ENCODE data around the gene KCNJ3. TPM values are rescaled to one million over a fixed set of nuclear protein-coding genes. Genes with fewer than 3 reads are reported as not detected.

Gene KCNJ3
- total RNA-seq, 1 donor from 2014 or later = not detected

DNA sequence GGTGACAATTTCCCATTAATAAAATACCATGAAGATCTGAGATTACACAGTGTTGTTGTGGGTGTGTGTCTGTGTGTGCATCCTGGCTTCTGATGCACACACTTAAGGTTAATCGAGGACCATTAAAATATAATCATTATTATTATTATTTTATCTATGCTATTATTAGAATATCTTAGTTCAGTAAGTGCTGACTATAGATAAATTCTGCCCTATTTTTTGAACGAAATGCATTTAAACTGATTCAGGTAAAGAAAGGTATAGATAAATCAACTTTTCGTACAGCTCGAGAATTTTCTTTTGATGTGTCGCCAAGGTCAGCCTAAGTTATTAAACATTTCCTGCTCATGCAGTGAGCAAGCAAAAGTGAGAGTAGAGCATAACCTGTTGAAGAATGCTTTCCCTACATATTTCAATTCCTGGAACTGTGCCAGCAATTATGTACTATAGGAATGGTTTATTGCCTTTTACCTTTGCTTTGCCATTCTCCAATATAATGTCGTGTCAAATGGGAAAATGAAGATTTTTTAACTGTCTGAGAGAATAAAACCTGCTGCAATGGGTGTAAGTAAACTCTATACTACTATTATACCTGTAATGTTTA is 25.8 kb downstream of the KCNJ3 start:
- Mint-ChIP-seq H3K27ac (ENCODE audit: unreplicated experiment) (no peak overlapping the region), H3K27me3 (ENCODE audit: unreplicated experiment) (no peaks in the 10 kb centered on the region), H3K36me3 (ENCODE audit: low read depth, unreplicated experiment) (no peaks in the 10 kb centered on the region), H3K9me3 (ENCODE audit: unreplicated experiment) (no peaks in the 10 kb centered on the region), H3K4me1 (ENCODE audit: unreplicated experiment) (no peaks in the 10 kb centered on the region), H3K4me3 (ENCODE audit: unreplicated experiment) (no peak overlapping the region)
- DNase-seq (ENCODE audit: low spot score) = no peak
- TF ChIP-seq, protein P1, sequence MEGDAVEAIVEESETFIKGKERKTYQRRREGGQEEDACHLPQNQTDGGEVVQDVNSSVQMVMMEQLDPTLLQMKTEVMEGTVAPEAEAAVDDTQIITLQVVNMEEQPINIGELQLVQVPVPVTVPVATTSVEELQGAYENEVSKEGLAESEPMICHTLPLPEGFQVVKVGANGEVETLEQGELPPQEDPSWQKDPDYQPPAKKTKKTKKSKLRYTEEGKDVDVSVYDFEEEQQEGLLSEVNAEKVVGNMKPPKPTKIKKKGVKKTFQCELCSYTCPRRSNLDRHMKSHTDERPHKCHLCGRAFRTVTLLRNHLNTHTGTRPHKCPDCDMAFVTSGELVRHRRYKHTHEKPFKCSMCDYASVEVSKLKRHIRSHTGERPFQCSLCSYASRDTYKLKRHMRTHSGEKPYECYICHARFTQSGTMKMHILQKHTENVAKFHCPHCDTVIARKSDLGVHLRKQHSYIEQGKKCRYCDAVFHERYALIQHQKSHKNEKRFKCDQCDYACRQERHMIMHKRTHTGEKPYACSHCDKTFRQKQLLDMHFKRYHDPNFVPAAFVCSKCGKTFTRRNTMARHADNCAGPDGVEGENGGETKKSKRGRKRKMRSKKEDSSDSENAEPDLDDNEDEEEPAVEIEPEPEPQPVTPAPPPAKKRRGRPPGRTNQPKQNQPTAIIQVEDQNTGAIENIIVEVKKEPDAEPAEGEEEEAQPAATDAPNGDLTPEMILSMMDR (IDR thresholded peaks at IDR 0.05; ENCODE audit: unreplicated experiment) = no peak

DNA sequence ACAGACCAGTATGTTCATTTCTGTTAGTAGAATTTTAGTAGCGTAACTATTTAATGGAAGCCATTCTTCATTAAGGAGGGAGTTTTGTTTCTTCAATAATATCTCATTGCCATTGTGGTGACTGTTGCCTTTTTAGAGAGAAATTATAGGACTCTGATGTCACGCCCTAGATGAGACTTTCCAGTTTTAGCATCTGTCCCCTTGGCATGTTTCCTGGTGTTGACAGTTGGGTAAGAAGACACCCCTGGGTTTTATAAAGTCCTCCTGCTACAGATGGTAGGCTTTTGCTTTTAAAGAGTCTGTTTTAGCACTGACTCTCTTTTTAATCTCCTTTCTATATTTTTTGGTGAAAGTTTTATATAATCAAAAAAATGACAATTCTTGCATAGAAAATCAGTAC is 41.9 kb downstream of the KCNJ3 start:
- no peaks in the 10 kb centered on the region for H3K4me1 Mint-ChIP-seq (ENCODE audit: unreplicated experiment)
- H3K4me3 Mint-ChIP-seq (ENCODE audit: unreplicated experiment) = no peak overlapping the region
- H3K27ac Mint-ChIP-seq (ENCODE audit: unreplicated experiment) = no peak overlapping the region
- no peak for DNase-seq (ENCODE audit: low spot score)
- H3K9me3 Mint-ChIP-seq (ENCODE audit: unreplicated experiment) = no peaks in the 10 kb centered on the region
- TF ChIP-seq, protein P1 (IDR thresholded peaks at IDR 0.05; ENCODE audit: unreplicated experiment) = no peak
- H3K36me3 Mint-ChIP-seq (ENCODE audit: low read depth, unreplicated experiment) = no peaks in the 10 kb centered on the region
- H3K27me3 Mint-ChIP-seq (ENCODE audit: unreplicated experiment) = no peaks in the 10 kb centered on the region

DNA sequence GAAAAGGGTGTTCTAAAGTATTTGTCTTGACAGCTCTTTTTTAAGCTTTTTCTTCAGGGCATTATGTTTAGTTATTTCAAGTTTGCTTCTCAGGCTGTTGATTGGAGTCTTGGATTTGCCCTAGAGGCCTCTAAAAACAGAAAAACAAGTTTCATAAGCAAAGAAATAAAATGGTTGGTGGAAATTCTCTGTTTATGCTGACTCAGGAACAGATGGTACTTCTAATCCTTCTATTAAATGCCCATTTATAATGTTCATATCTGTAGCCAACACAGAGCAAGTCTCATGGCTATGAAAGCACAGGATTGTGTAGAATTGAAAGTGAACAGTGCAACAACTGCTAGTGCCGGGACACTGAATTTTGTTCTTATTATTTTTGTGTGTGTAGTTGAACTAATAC is 60.4 kb downstream of the KCNJ3 start:
- Mint-ChIP-seq H3K4me3 (ENCODE audit: unreplicated experiment) (no peak overlapping the region), H3K9me3 (ENCODE audit: unreplicated experiment) (no peaks in the 10 kb centered on the region), H3K4me1 (ENCODE audit: unreplicated experiment) (no peaks in the 10 kb centered on the region), H3K27me3 (ENCODE audit: unreplicated experiment) (no peaks in the 10 kb centered on the region), H3K36me3 (ENCODE audit: low read depth, unreplicated experiment) (no peaks in the 10 kb centered on the region), H3K27ac (ENCODE audit: unreplicated experiment) (no peak overlapping the region)
- DNase-seq (ENCODE audit: low spot score) = no peak
- TF ChIP-seq, protein P1 (IDR thresholded peaks at IDR 0.05; ENCODE audit: unreplicated experiment) = no peak

DNA sequence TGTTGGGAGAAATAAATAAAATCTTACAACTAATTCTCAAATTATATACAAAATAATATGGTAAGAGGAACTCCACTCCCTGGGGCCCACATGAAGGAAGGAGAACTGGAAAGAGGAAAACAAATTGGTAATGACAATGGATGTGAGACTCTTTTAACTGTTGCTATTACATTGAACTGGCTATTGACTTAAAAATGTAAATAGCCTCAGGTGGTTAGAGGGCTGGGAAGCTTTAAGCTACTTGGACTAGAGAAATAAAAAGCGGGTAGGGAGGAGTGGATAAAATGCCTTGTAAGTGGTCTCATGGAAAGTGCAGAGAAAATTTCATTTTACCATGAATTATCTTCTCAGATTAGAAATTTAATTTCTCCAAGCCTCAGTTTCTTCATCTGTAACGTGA is 64.1 kb downstream of the KCNJ3 start:
- no peak for DNase-seq (ENCODE audit: low spot score)
- Mint-ChIP-seq H3K9me3 (ENCODE audit: unreplicated experiment) (no peaks in the 10 kb centered on the region), H3K36me3 (ENCODE audit: low read depth, unreplicated experiment) (no peaks in the 10 kb centered on the region), H3K27me3 (ENCODE audit: unreplicated experiment) (no peaks in the 10 kb centered on the region), H3K27ac (ENCODE audit: unreplicated experiment) (no peak overlapping the region), H3K4me1 (ENCODE audit: unreplicated experiment) (no peaks in the 10 kb centered on the region), H3K4me3 (ENCODE audit: unreplicated experiment) (no peak overlapping the region)
- TF ChIP-seq, protein P1 (IDR thresholded peaks at IDR 0.05; ENCODE audit: unreplicated experiment) = no peak

DNA sequence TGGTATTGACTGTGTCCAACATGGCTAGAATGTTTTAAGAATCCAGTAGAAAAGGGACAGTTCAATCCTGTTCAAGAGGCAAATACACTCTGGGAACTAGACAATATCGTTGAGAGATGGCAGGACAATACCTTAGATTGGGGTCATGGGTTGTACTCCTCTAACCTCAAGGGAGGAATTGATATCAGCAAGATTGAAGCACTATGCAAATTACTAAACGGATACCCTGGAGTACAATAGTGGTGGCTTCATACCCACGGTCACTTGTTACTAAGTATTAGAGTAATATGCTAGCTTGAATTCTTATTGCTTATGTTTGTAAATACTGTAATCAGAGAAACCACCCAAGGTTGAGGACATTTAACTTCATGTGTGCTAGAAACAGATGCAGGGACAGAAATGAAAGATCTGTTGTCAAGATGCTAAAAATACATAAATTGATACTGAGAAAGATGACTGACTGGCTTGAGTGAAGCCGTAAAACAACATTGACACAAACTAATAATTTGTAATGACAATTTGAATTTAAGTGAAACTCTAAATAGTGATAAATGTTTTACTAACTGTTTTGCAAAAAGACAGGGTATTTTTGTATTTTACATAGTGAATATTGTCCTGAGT is 73.3 kb downstream of the KCNJ3 start:
- Mint-ChIP-seq H3K27me3 (ENCODE audit: unreplicated experiment) (no peaks in the 10 kb centered on the region), H3K9me3 (ENCODE audit: unreplicated experiment) (no peaks in the 10 kb centered on the region), H3K4me1 (ENCODE audit: unreplicated experiment) (no peaks in the 10 kb centered on the region), H3K27ac (ENCODE audit: unreplicated experiment) (no peak overlapping the region), H3K4me3 (ENCODE audit: unreplicated experiment) (no peak overlapping the region), H3K36me3 (ENCODE audit: low read depth, unreplicated experiment) (no peaks in the 10 kb centered on the region)
- TF ChIP-seq, protein P1 (IDR thresholded peaks at IDR 0.05; ENCODE audit: unreplicated experiment) = no peak
- no peak for DNase-seq (ENCODE audit: low spot score)
